ENCODE data around the gene CASKIN1.

CASKIN1 gene

GRCh38 chr16:2147981-2148671, 48.3 kb downstream of the CASKIN1 start, which contains the start of gene RAB26:
TSS of gene RAB26 (plus strand) at chr16:2148625. CDS start at chr16:2148784, 159 bp downstream.
- H3K4me3 ChIP-seq (ENCODE audit: low read depth, low read length, poor library complexity, severe bottlenecking) = peak within 1 kb of the TSS; percentile 45
- H3K9me3 ChIP-seq (ENCODE audit: low read length) = no peaks in the 10 kb centered on the region
- H3K36me3 ChIP-seq (ENCODE audit: insufficient read depth, low read length) = peaks cover 24% of the 10 kb centered on the region
- H3K27ac ChIP-seq (ENCODE audit: low read depth, low read length, poor library complexity, severe bottlenecking) = no peak within 1 kb of the TSS
- H3K9me2 ChIP-seq (ENCODE audit: low read depth, low read length) = no peaks in the 10 kb centered on the region
- no peaks in the 10 kb centered on the region for H4K20me1 ChIP-seq (ENCODE audit: insufficient read depth, low read length)
- H3F3A ChIP-seq (ENCODE audit: insufficient read depth, low read length) = 0 out of 2 replicates have a peak, but pooled peaks cover 5% of the 10 kb centered on the region
- no peak for TF ChIP-seq EZH2 (IDR thresholded peaks at IDR 0.05; ENCODE audit: borderline replicate concordance, low read length)
- no peak for TF ChIP-seq CTCF (IDR thresholded peaks at IDR 0.05; ENCODE audit: low read length)
- no peaks in the 10 kb centered on the region for H3K79me2 ChIP-seq (ENCODE audit: insufficient read depth, low read length)
- peak within 1 kb of the TSS; percentile 7; the same call in 1 of the 2 replicates for H3K9ac ChIP-seq (ENCODE audit: low read length)
- H3K4me1 ChIP-seq (ENCODE audit: insufficient read depth, low read length, severe bottlenecking) = peaks cover 46% of the 10 kb centered on the region
- no peak within 1 kb of the TSS for H2AFZ ChIP-seq (ENCODE audit: low read length)
- peak within 1 kb of the TSS; percentile 96 for H3K4me2 ChIP-seq (ENCODE audit: low read length)
- H3K27me3 ChIP-seq (ENCODE audit: insufficient read depth, low read length) = no peaks in the 10 kb centered on the region

- no peak overlapping the region for H3K4me3 ChIP-seq (ENCODE audit: low read depth, low read length, poor library complexity, severe bottlenecking)
- H3K9ac ChIP-seq (ENCODE audit: low read length) = no peak overlapping the region
- H2AFZ ChIP-seq (ENCODE audit: low read length) = no peak overlapping the region
- no peaks in the 10 kb centered on the region for H3K27me3 ChIP-seq (ENCODE audit: insufficient read depth, low read length)
- H3K79me2 ChIP-seq (ENCODE audit: insufficient read depth, low read length) = no peaks in the 10 kb centered on the region
- no peak for TF ChIP-seq CTCF (IDR thresholded peaks at IDR 0.05; ENCODE audit: low read length)
- no peak for TF ChIP-seq EZH2 (IDR thresholded peaks at IDR 0.05; ENCODE audit: borderline replicate concordance, low read length)
- H3K9me2 ChIP-seq (ENCODE audit: low read depth, low read length) = no peaks in the 10 kb centered on the region
- peaks cover 39% of the 10 kb centered on the region for H3K4me1 ChIP-seq (ENCODE audit: insufficient read depth, low read length, severe bottlenecking)
- no peaks in the 10 kb centered on the region for H3K9me3 ChIP-seq (ENCODE audit: low read length)
- 0 out of 2 replicates have a peak, but pooled peaks cover 5% of the 10 kb centered on the region for H3F3A ChIP-seq (ENCODE audit: insufficient read depth, low read length)
- no peaks in the 10 kb centered on the region for H4K20me1 ChIP-seq (ENCODE audit: insufficient read depth, low read length)
- H3K36me3 ChIP-seq (ENCODE audit: insufficient read depth, low read length) = peaks cover 16% of the 10 kb centered on the region
- no peak overlapping the region for H3K4me2 ChIP-seq (ENCODE audit: low read length)
- H3K27ac ChIP-seq (ENCODE audit: low read depth, low read length, poor library complexity, severe bottlenecking) = no peak overlapping the region
Observed at GRCh38 chr16:2147378-2147777, 49.0 kb downstream of the CASKIN1 start.

GRCh38 chr16:2145843-2146242, 50.6 kb downstream of the CASKIN1 start:
- Histone ChIP-seq H3K4me1 (ENCODE audit: insufficient read depth, low read length, severe bottlenecking) (peaks cover 23% of the 10 kb centered on the region), H3K9ac (ENCODE audit: low read length) (no peak overlapping the region), H3K9me3 (ENCODE audit: low read length) (no peaks in the 10 kb centered on the region), H3K79me2 (ENCODE audit: insufficient read depth, low read length) (no peaks in the 10 kb centered on the region), H3K9me2 (ENCODE audit: low read depth, low read length) (no peaks in the 10 kb centered on the region), H3K4me3 (ENCODE audit: low read depth, low read length, poor library complexity, severe bottlenecking) (no peak overlapping the region), H3K27ac (ENCODE audit: low read depth, low read length, poor library complexity, severe bottlenecking) (no peak overlapping the region), H4K20me1 (ENCODE audit: insufficient read depth, low read length) (no peaks in the 10 kb centered on the region; the same call in 1 of the 2 replicates), H3K27me3 (ENCODE audit: insufficient read depth, low read length) (no peaks in the 10 kb centered on the region), H3K4me2 (ENCODE audit: low read length) (no peak overlapping the region), H3F3A (ENCODE audit: insufficient read depth, low read length) (no peaks in the 10 kb centered on the region), H3K36me3 (ENCODE audit: insufficient read depth, low read length) (peaks cover 1% of the 10 kb centered on the region; the same call in 1 of the 2 replicates), H2AFZ (ENCODE audit: low read length) (no peak overlapping the region)
- TF ChIP-seq CTCF (IDR thresholded peaks at IDR 0.05; ENCODE audit: low read length) = no peak
- no peak for TF ChIP-seq EZH2 (IDR thresholded peaks at IDR 0.05; ENCODE audit: borderline replicate concordance, low read length)
